Testis (tissue), 3 donors: ENCODE results near the gene AP2M1. TPM values are rescaled to one million over a fixed set of nuclear protein-coding genes. Genes with fewer than 3 reads are reported as not detected.

Experiments
- DNase-seq: peaks from one replicate; pipeline ENCODE4 v3.0.0-alpha.2; 2019
- H3K27ac ChIP-seq, 2 donors: fragments of 200-600 bp; sonication (generic); one replicate each; pipeline ENCODE4 v1.5.1; 2019
- H3K27me3 ChIP-seq: fragments of 200-600 bp; sonication (generic); one replicate; pipeline ENCODE4 v1.5.1; 2019
- H3K36me3 ChIP-seq: fragments of 200-600 bp; sonication (generic); one replicate; pipeline ENCODE4 v1.5.1; 2017; ENCODE audit warnings: low read depth; ENCODE audit errors: missing control alignments
- H3K4me1 ChIP-seq: fragments of 200-600 bp; sonication (generic); one replicate; pipeline ENCODE4 v1.5.1; 2019
- H3K4me3 ChIP-seq, 2 donors: fragments of 200-600 bp; sonication (generic); one replicate each; pipeline ENCODE4 v1.5.1; 2017 to 2019
- H3K9me3 ChIP-seq: fragments of 200-600 bp; sonication (generic); one replicate; pipeline ENCODE4 v1.5.1; 2017
- CTCF ChIP-seq, 3 experiments: fragments of 450-650 bp in 2 of 3; fragments of 200-600 bp in 1 of 3; sonication (generic) in 1 of 3; IDR thresholded peaks; one replicate each; pipeline ENCODE4 v1.5.1; 2016 to 2019; ENCODE audit warnings: antibody characterized with exemption in 3 of 3, mild to moderate bottlenecking in 2 of 3, moderate library complexity in 1 of 3
- POLR2A ChIP-seq: fragments of 450-650 bp; IDR thresholded peaks from one replicate; pipeline ENCODE4 v1.6.1; 2017; ENCODE audit warnings: antibody characterized with exemption, mild to moderate bottlenecking, moderate library complexity
- WGBS, 2 donors: methylation state at CpG; one replicate each; pipeline ENCODE4 v1.1.5; 2018; 5-methylcytosine and 5-hydroxymethylcytosine counted together
- intact Hi-C: fragments of 100-400 bp; cut with DNase I; formaldehyde crosslinking; loops from one replicate; pipeline ENCODE4 v1.15.1; 2023; ENCODE audit warnings: low total_unique reads
- polyA plus RNA-seq: library from polyadenylated mRNA; stranded (reverse); fragments of 350-450 nt; fragmentation: Illumina TruSeq; extraction: RNeasy Lipid Tissue Mini Kit (QIAGEN cat#74804); gene quantifications from one replicate; pipeline ENCODE4 v1.2.3, GENCODE V29; 2014; ENCODE audit warnings: low read depth, low replicate concordance; ENCODE audit not compliant: insufficient read depth
- total RNA-seq, 2 donors: library from RNA; depleted of rRNA; stranded (reverse); fragments of >200 nt; gene quantifications; one replicate each; pipeline ENCODE4 v1.2.3, GENCODE V29; 2016

Gene AP2M1
- total and polyA plus RNA-seq, 3 donors from 2014 or later: 238 to 346 (median 334) TPM

- Histone ChIP-seq H3K4me1 (peaks cover 30% of the 10 kb centered on the region), H3K9me3 (no peaks in the 10 kb centered on the region), H3K27ac (no peak overlapping the region), H3K4me3 (no peak overlapping the region), H3K27me3 (no peaks in the 10 kb centered on the region), H3K36me3 (peaks cover 6% of the 10 kb centered on the region)
- 88 to 90% methylated on average over 6 of the region's 6 CpGs for WGBS, 2 donors
- TF ChIP-seq CTCF (IDR thresholded peaks at IDR 0.05) (no peak), POLR2A (no peak)
- intact Hi-C loops: no loop called here
- no peak for DNase-seq
Measured at GRCh38 chr3:184180165-184180564, 5.5 kb downstream of the AP2M1 start.

GRCh38 chr3:184181596-184181995 lies 6.9 kb downstream of the AP2M1 start:
- Histone ChIP-seq H3K4me1 (peaks cover 25% of the 10 kb centered on the region), H3K27ac (no peak overlapping the region), H3K9me3 (no peaks in the 10 kb centered on the region), H3K4me3 (no peak overlapping the region), H3K36me3 (peaks cover 6% of the 10 kb centered on the region), H3K27me3 (no peaks in the 10 kb centered on the region)
- DNase-seq: no peak
- WGBS, 2 donors: 93 to 94% methylated on average over 7 to 9 of the region's 9 CpGs
- intact Hi-C loops: no loop called here
- no peak for TF ChIP-seq POLR2A

- no peaks in the 10 kb centered on the region for H3K27me3 ChIP-seq
- no peak for DNase-seq
- intact Hi-C loops: no loop called here
- H3K27ac ChIP-seq: no peak overlapping the region
- H3K4me3 ChIP-seq: no peak overlapping the region
- peaks cover 21% of the 10 kb centered on the region for H3K4me1 ChIP-seq
- no peak for TF ChIP-seq CTCF (IDR thresholded peaks at IDR 0.05)
- peaks cover 6% of the 10 kb centered on the region for H3K36me3 ChIP-seq
- H3K9me3 ChIP-seq: no peaks in the 10 kb centered on the region
- WGBS, 2 donors: 81 to 83% methylated on average over 3 to 5 of the region's 5 CpGs
Measured at GRCh38 chr3:184183679-184184078, 9.0 kb downstream of the AP2M1 start.

- TF ChIP-seq CTCF (IDR thresholded peaks at IDR 0.05) (no peak), POLR2A (no peak)
- 88 to 92% methylated on average over 18 of the region's 18 CpGs for WGBS, 2 donors
- no peak for DNase-seq
- intact Hi-C loops: no loop called here
- Histone ChIP-seq H3K9me3 (no peaks in the 10 kb centered on the region), H3K27me3 (no peaks in the 10 kb centered on the region), H3K4me3 (no peak overlapping the region), H3K36me3 (peaks cover 6% of the 10 kb centered on the region), H3K27ac (peak overlapping the region in 1 of 2 donors; percentile 89), H3K4me1 (peaks cover 21% of the 10 kb centered on the region)
Measured at GRCh38 chr3:184184546-184185230, 10.0 kb downstream of the AP2M1 start.

- DNase-seq: peak; percentile 99
- peak in 1 of 3 experiments; percentile 1 for TF ChIP-seq CTCF (IDR thresholded peaks at IDR 0.05)
- TF ChIP-seq POLR2A: no peak
- Histone ChIP-seq H3K4me3 (peak overlapping the region; percentile 95 to 97), H3K27ac (peak overlapping the region; percentile 79 to 89), H3K4me1 (peaks cover 21% of the 10 kb centered on the region), H3K27me3 (no peaks in the 10 kb centered on the region), H3K9me3 (no peaks in the 10 kb centered on the region), H3K36me3 (peaks cover 6% of the 10 kb centered on the region)
- intact Hi-C loops: no loop called here
- WGBS, 2 donors: 3 to 12% methylated on average over 14 to 55 of the region's 55 CpGs
Measured at GRCh38 chr3:184185461-184186183, 11.0 kb downstream of the AP2M1 start.
